Hepatocyte (in vitro differentiated cells): Measurements from ENCODE around the gene CFAP52. TPM values are rescaled to one million over a fixed set of nuclear protein-coding genes. Genes with fewer than 3 reads are reported as not detected.

Experiments used
- DNase-seq: peaks from one replicate; pipeline ENCODE4 v3.0.0-alpha.2; 2016; ENCODE audit warnings: low spot score
- H2AFZ ChIP-seq: fragments of 200-600 bp; sonication (generic); 2 replicates; pipeline ENCODE4 v1.6.0; 2016; ENCODE audit warnings: antibody characterized with exemption, mild to moderate bottlenecking
- H3K27ac ChIP-seq: fragments of 200-600 bp; sonication (generic); 2 replicates; pipeline ENCODE4 v1.5.1; 2016; ENCODE audit warnings: mild to moderate bottlenecking
- H3K27me3 ChIP-seq: fragments of 200-600 bp; sonication (generic); 2 replicates; pipeline ENCODE4 v1.6.1; 2016
- H3K36me3 ChIP-seq: fragments of 200-600 bp; sonication (generic); replicated peaks from 2 replicates; pipeline ENCODE4 v1.5.1; 2016; ENCODE audit warnings: low read depth; ENCODE audit not compliant: insufficient read depth
- H3K4me1 ChIP-seq: fragments of 200-600 bp; sonication (generic); 2 replicates; pipeline ENCODE4 v1.5.1; 2016; ENCODE audit warnings: mild to moderate bottlenecking, moderate library complexity; ENCODE audit not compliant: insufficient read depth
- H3K4me2 ChIP-seq: fragments of 200-600 bp; sonication (generic); 2 replicates; pipeline ENCODE4 v1.6.0; 2016
- H3K4me3 ChIP-seq: fragments of 200-600 bp; sonication (generic); 2 replicates; pipeline ENCODE4 v1.5.1; 2016; ENCODE audit warnings: mild to moderate bottlenecking
- H3K79me2 ChIP-seq: fragments of 200-600 bp; sonication (generic); 2 replicates; pipeline ENCODE4 v1.6.0; 2017; ENCODE audit warnings: mild to moderate bottlenecking
- H3K9me2 ChIP-seq: fragments of 200-600 bp; sonication (generic); replicated peaks from 2 replicates; pipeline ENCODE4 v1.6.0; 2017; ENCODE audit warnings: mild to moderate bottlenecking; ENCODE audit not compliant: insufficient read depth
- H3K9me3 ChIP-seq: fragments of 200-600 bp; sonication (generic); 2 replicates; pipeline ENCODE4 v1.5.1; 2016; ENCODE audit warnings: low read depth, mild to moderate bottlenecking
- H4K20me1 ChIP-seq: fragments of 200-600 bp; sonication (generic); 2 replicates; pipeline ENCODE4 v1.6.0; 2016; ENCODE audit warnings: mild to moderate bottlenecking; ENCODE audit not compliant: insufficient read depth, poor library complexity, severe bottlenecking
- CTCF ChIP-seq: fragments of 200-600 bp; sonication (generic); IDR thresholded peaks from 2 replicates; pipeline ENCODE4 v1.5.1; 2016; ENCODE audit warnings: antibody characterized with exemption, mild to moderate bottlenecking; ENCODE audit not compliant: poor library complexity
- EZH2 ChIP-seq: fragments of 200-600 bp; sonication (generic); IDR thresholded peaks from 2 replicates; pipeline ENCODE4 v1.6.1; 2016; ENCODE audit warnings: antibody characterized with exemption, mild to moderate bottlenecking, borderline replicate concordance
- EZH2phosphoT487 ChIP-seq: fragments of 200-600 bp; sonication (generic); IDR thresholded peaks from one replicate; pipeline ENCODE4 v1.6.1; 2018; ENCODE audit warnings: antibody characterized with exemption, mild to moderate bottlenecking, low read depth, moderate library complexity; ENCODE audit not compliant: unreplicated experiment, severe bottlenecking
- WGBS: methylation state at CpG from one replicate; pipeline ENCODE4 v1.1.6; 2016; ENCODE audit warnings: low lambda C conversion rate; ENCODE audit errors: missing lambda C conversion rate; 5-methylcytosine and 5-hydroxymethylcytosine counted together
- polyA plus RNA-seq: library from polyadenylated mRNA; unstranded; fragments of >200 nt; fragmentation: Nextera tagmentation; extraction: Ambion mirVana; gene quantifications from 2 replicates; pipeline ENCODE4 v1.2.1, GENCODE V29; 2016
- total RNA-seq: library from RNA; depleted of rRNA; stranded (reverse); fragments of >200 nt; gene quantifications from 2 replicates; pipeline ENCODE4 v1.2.3, GENCODE V29; 2014

CFAP52 gene
- total and polyA plus RNA-seq, 2 experiments from 2014 or later, result 0.67 TPM; not detected in 1

GRCh38 chr17:9672691-9673090 lies 96.2 kb downstream of the CFAP52 start:
- TF ChIP-seq EZH2phosphoT487 (no peak), EZH2 (no peak), CTCF (no peak)
- 50% methylated on average over 6 of the region's 6 CpGs for WGBS
- no peak for DNase-seq

GRCh38 chr17:9676084-9676483 lies 99.6 kb downstream of the CFAP52 start:
- Histone ChIP-seq H2AFZ (no peak overlapping the region), H3K79me2 (no peaks in the 10 kb centered on the region), H3K4me2 (no peak overlapping the region), H4K20me1 (no peaks in the 10 kb centered on the region), H3K9me2 (no peaks in the 10 kb centered on the region), H3K4me1 (no peaks in the 10 kb centered on the region), H3K36me3 (no peaks in the 10 kb centered on the region), H3K9me3 (no peaks in the 10 kb centered on the region), H3K27ac (no peak overlapping the region), H3K4me3 (no peak overlapping the region), H3K27me3 (no peaks in the 10 kb centered on the region)
- WGBS, result 83% methylated on average over 4 of the region's 4 CpGs
- DNase-seq, result peak; percentile 19
- TF ChIP-seq CTCF, result peak; percentile 41
- no peak for TF ChIP-seq EZH2
- TF ChIP-seq EZH2phosphoT487, result no peak

More at GRCh38 chr17:9672691-9673090, 96.2 kb downstream of the CFAP52 start:
- H3K27ac ChIP-seq, result no peak overlapping the region
- H3K9me2 ChIP-seq, result no peaks in the 10 kb centered on the region
- no peaks in the 10 kb centered on the region for H3K36me3 ChIP-seq
- no peaks in the 10 kb centered on the region for H3K79me2 ChIP-seq
- peaks cover 3% of the 10 kb centered on the region for H3K4me1 ChIP-seq
- no peak overlapping the region for H2AFZ ChIP-seq
- no peak overlapping the region for H3K4me3 ChIP-seq
- H3K4me2 ChIP-seq, result no peak overlapping the region
- no peaks in the 10 kb centered on the region for H3K9me3 ChIP-seq
- no peaks in the 10 kb centered on the region for H3K27me3 ChIP-seq
- H4K20me1 ChIP-seq, result no peaks in the 10 kb centered on the region

GRCh38 chr17:9676820-9677310 lies 100.4 kb downstream of the CFAP52 start:
- H3K9me3 ChIP-seq, result no peaks in the 10 kb centered on the region
- H3K79me2 ChIP-seq, result no peaks in the 10 kb centered on the region
- WGBS, result 86% methylated on average over 4 of the region's 4 CpGs
- TF ChIP-seq EZH2 (no peak), CTCF (no peak), EZH2phosphoT487 (no peak)
- H3K9me2 ChIP-seq, result no peaks in the 10 kb centered on the region
- DNase-seq, result no peak
- H3K4me3 ChIP-seq, result no peak overlapping the region
- H2AFZ ChIP-seq, result no peak overlapping the region
- H3K27ac ChIP-seq, result no peak overlapping the region
- no peaks in the 10 kb centered on the region for H3K4me1 ChIP-seq
- no peaks in the 10 kb centered on the region for H3K36me3 ChIP-seq
- H3K27me3 ChIP-seq, result no peaks in the 10 kb centered on the region
- no peaks in the 10 kb centered on the region for H4K20me1 ChIP-seq
- no peak overlapping the region for H3K4me2 ChIP-seq

- 92% methylated on average over 7 of the region's 7 CpGs for WGBS
These were observed 101.0 kb downstream of the CFAP52 start for GRCh38 chr17:9677411-9677810.

More at GRCh38 chr17:9677411-9677810, 101.0 kb downstream of the CFAP52 start:
- no peak for DNase-seq
- Histone ChIP-seq H4K20me1 (no peaks in the 10 kb centered on the region), H3K79me2 (no peaks in the 10 kb centered on the region), H3K27me3 (no peaks in the 10 kb centered on the region), H2AFZ (no peak overlapping the region), H3K9me2 (no peaks in the 10 kb centered on the region), H3K4me2 (no peak overlapping the region), H3K27ac (no peak overlapping the region), H3K9me3 (no peaks in the 10 kb centered on the region), H3K4me1 (no peaks in the 10 kb centered on the region), H3K4me3 (no peak overlapping the region), H3K36me3 (no peaks in the 10 kb centered on the region)
- TF ChIP-seq EZH2 (no peak), CTCF (no peak), EZH2phosphoT487 (no peak)
